LNCaP clone FGC (cell line): Measurements from ENCODE around the gene OTOL1.

Experiments
- DNase-seq: peaks from one replicate; pipeline ENCODE4 v3.0.0-alpha.2; 2011; ENCODE audit warnings: low read depth
- H3K4me3 ChIP-seq: 2 replicates; pipeline ENCODE4 v1.5.1; 2011; ENCODE audit warnings: mild to moderate bottlenecking, low read depth, low read length, control low read depth
- TF ChIP-seq, protein P1 (sequence below): IDR thresholded peaks from 2 replicates; pipeline ENCODE4 v1.5.1; 2012; ENCODE audit warnings: mild to moderate bottlenecking; ENCODE audit not compliant: control insufficient read depth, insufficient read depth; ENCODE audit errors: extremely low read depth

The OTOL1 gene

DNA sequence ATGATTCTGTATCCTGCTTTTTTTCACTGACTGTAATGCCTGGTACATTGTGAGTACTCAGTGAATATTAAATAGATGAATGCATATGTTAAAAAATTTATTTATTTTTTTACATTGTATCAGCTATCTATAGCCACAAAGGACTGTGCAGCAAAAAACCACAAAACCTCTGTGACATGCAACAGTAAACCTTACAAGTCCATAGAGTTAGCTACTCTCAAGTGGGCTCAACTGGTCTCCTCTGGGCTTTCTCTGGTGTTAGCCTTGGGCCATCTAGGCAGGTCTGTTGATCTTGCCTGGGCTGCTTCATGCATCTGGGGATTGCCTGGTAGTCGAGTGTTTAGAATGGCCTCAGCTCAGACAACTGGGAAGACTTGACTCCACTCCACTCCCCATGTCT, 35.3 kb downstream of the OTOL1 start:
- no peak for DNase-seq
- TF ChIP-seq, protein P1, sequence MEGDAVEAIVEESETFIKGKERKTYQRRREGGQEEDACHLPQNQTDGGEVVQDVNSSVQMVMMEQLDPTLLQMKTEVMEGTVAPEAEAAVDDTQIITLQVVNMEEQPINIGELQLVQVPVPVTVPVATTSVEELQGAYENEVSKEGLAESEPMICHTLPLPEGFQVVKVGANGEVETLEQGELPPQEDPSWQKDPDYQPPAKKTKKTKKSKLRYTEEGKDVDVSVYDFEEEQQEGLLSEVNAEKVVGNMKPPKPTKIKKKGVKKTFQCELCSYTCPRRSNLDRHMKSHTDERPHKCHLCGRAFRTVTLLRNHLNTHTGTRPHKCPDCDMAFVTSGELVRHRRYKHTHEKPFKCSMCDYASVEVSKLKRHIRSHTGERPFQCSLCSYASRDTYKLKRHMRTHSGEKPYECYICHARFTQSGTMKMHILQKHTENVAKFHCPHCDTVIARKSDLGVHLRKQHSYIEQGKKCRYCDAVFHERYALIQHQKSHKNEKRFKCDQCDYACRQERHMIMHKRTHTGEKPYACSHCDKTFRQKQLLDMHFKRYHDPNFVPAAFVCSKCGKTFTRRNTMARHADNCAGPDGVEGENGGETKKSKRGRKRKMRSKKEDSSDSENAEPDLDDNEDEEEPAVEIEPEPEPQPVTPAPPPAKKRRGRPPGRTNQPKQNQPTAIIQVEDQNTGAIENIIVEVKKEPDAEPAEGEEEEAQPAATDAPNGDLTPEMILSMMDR = no peak
- H3K4me3 ChIP-seq = no peak overlapping the region

DNA sequence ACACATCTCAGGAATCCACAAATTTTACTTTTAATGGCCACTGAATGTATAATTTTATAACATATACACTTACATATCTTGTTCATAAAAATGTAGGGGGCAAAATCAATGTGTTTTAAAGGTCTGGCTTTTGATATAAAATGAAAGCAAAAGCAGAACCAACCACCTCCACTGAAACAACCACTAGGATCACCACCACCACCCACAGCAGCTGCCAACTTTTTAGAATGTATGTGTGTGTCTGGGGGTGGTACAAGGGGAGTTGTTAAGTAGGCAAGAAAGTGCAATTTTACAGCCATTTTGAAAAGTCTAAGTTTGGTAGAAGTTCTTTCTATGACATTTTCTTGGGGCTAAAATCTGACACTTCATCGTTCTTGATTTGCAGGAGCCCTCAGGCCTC, 44.0 kb downstream of the OTOL1 start:
- DNase-seq = no peak
- H3K4me3 ChIP-seq = no peak overlapping the region
- TF ChIP-seq, protein P1 = no peak

DNA sequence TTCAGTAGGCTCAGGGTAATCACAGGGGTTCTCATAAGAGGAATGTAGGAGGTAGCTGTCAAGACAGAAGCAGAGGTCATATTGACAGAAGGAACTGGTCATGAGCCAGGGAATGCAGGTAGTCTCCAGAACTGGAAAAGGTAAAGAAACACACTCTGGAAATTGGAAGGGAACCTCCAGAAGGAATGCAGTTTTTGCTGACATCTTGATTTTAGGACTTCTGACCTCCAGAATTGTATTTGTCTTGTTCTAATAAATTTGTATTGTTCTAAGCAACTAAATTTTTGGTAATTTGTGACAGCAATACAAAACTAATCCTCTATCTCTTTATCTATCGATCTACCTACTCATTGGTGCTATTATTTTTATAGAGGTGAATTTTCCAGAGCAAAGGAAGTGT, 49.2 kb downstream of the OTOL1 start:
- no peak for DNase-seq
- TF ChIP-seq, protein P1 = no peak
- no peak overlapping the region for H3K4me3 ChIP-seq

DNA sequence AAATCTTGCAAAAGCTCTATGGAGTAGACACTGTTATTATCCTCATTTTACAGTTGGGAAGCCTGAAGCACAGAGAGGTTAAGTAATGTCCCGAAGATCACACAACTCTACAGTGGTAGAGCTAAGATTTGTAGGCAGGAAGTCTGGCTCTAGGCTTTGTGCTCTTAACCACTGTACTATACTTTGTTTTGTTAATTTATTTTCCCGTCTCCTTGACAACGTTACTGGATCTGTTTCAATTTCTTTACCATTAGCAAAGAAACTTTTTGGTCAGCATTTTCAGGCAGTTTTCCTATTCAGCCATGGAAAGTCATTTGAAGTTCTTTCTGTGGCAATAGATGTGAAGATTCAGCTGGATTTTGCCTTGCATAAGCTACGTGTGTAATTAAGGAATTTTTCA, 51.7 kb downstream of the OTOL1 start:
- TF ChIP-seq, protein P1 = no peak
- H3K4me3 ChIP-seq = no peak overlapping the region
- DNase-seq = no peak

DNA sequence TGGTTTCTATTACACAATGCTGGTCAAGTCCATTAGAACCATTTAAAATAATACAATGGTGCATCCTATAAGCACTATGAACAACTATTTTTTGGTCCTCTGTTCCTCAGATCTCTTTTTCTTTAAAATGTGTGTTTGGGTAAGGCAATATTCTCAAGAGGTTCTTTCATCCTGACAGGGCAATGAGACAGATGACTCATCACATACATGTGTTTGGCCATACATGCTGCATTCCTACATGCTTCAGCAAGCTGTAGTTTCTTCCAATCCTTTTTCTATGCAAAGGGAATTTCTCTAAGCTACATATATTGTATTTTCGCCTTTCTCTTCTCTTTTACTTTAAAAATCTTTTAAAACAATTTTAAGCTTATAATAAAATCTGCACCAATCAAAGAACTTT, 52.7 kb downstream of the OTOL1 start:
- H3K4me3 ChIP-seq = no peak overlapping the region
- TF ChIP-seq, protein P1 = no peak
- no peak for DNase-seq

DNA sequence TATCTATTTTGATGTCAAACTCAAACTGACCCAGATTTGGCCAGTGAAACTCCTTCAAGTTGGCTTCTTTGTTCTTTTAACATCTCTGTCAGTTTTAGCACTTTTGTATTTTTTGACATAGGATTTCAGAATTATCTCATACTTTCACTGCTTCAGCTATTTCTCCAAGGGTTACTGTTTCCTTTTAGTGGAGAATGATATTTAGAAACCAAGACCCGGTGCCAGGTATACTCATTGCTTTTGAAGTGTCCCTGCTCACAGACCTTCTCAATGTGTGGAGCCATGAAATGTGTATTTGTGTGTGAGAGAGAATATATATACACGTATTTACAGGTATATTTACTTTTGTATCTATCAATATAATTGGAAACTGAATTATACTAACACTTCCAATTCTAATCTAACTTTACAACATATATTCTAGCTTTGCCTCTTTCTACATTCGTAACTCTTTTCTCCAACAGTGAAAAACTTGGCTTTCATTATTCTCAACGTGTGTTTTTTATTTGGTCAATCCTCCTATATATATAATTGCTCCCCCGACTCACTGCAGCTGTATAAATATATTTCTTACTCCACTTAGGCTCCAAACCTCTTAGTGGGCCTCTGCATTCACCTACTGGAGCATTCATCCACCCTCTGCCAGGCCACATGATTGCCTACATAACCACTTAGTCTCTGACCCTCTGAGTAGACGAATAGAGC, 54.0 kb downstream of the OTOL1 start:
- no peak for DNase-seq
- no peak overlapping the region for H3K4me3 ChIP-seq
- TF ChIP-seq, protein P1 = no peak

DNA sequence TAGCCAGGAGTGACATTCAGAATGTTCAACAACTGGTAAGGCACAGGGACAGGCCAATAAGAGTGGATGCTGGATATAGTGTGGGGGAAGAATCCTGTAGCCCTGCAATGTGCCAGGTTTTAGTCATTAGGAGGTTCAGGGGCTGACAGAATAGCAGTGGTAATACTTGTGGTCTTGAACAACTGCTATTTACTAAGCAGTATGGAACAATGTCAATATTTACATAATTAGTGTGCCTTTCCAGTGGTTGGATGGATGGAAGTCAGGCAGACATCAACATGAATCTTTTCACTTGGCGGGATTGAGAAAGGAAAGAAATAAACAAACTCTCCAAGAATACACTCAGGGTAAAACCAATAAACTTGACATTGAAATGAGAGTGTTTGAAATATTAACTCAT, 55.1 kb downstream of the OTOL1 start:
- no peak for DNase-seq
- no peak overlapping the region for H3K4me3 ChIP-seq
- TF ChIP-seq, protein P1 = no peak
